A673 (cell line): ENCODE data around the gene VDR.

Source experiments
- CTCF ChIP-seq: fragments of 300-800, 200-600 bp; sonication (generic); conservative IDR thresholded peaks from 2 replicates; pipeline ENCODE4 v1.5.1; 2017; ENCODE audit warnings: low read depth, mild to moderate bottlenecking, antibody characterized with exemption, low read length, moderate library complexity, mixed read lengths
- EZH2 ChIP-seq: fragments of 200-600 bp; sonication (generic); IDR thresholded peaks from 2 replicates; pipeline ENCODE4 v1.6.1; 2017; ENCODE audit warnings: borderline replicate concordance, low read depth, mild to moderate bottlenecking, mixed read lengths, antibody characterized with exemption, low read length; ENCODE audit not compliant: poor library complexity, severe bottlenecking

- TF ChIP-seq CTCF (no peak), EZH2 (no peak)
Observed at GRCh38 chr12:47818467-47819137, 86.2 kb downstream of the VDR start.
